Neural progenitor cell (in vitro differentiated cells): ENCODE measurements around the gene AHRR.

Experiments
- CTCF ChIP-seq: fragments of 200-600 bp; sonication (generic); IDR thresholded peaks from 2 replicates; pipeline ENCODE4 v1.5.1; 2017; ENCODE audit warnings: antibody characterized with exemption, mild to moderate bottlenecking
- EZH2 ChIP-seq: fragments of 200-600 bp; sonication (generic); IDR thresholded peaks from 2 replicates; pipeline ENCODE4 v1.6.1; 2017; ENCODE audit warnings: antibody characterized with exemption, mild to moderate bottlenecking, moderate library complexity
- EZH2phosphoT487 ChIP-seq: fragments of 200-600 bp; sonication (generic); IDR thresholded peaks from 2 replicates; pipeline ENCODE4 v1.6.1; 2017; ENCODE audit warnings: antibody characterized with exemption

GRCh38 chr5:360257-361027, 38.9 kb downstream of the AHRR start:
- TF ChIP-seq EZH2 = no peak
- TF ChIP-seq CTCF = no peak
- TF ChIP-seq EZH2phosphoT487 = no peak
